Stimulated activated CD4-positive, alpha-beta T cell treated with anti-CD3 and anti-CD28 coated beads, Interleukin-12 subunit alpha, Interleukin-12 subunit beta, amount 100 ng/mL, for 48 hours (primary cell): Measurements from ENCODE around the gene NFIB.
A peak's percentile ranks its signal among the peaks of the same experiment; 100 is the strongest.

Experiments
- DNase-seq, 3 donors: peaks; one replicate each; pipeline ENCODE4 v3.0.0-alpha.2; 2020; ENCODE audit warnings: low read depth in 2 of 3, low spot score in 1 of 3

Gene NFIB

GRCh38 chr9:14345354-14346230 lies 31.7 kb upstream of the NFIB start:
- DNase-seq, result no peak

GRCh38 chr9:14344941-14345353 lies 31.0 kb upstream of the NFIB start:
- DNase-seq, result no peak

- no peak for DNase-seq
Observed at GRCh38 chr9:14344053-14344524, 30.1 kb upstream of the NFIB start.

- DNase-seq, result no peak
Observed at GRCh38 chr9:14343261-14344031, 29.5 kb upstream of the NFIB start.

- no peak for DNase-seq
Observed at GRCh38 chr9:14342736-14343135, 28.8 kb upstream of the NFIB start.

- no peak for DNase-seq
Observed at GRCh38 chr9:14341437-14342122, 27.6 kb upstream of the NFIB start.

GRCh38 chr9:14340994-14341393 lies 27.1 kb upstream of the NFIB start:
- no peak for DNase-seq

GRCh38 chr9:14340219-14340873 lies 26.4 kb upstream of the NFIB start:
- no peak for DNase-seq

GRCh38 chr9:14339746-14340145 lies 25.8 kb upstream of the NFIB start:
- DNase-seq, result no peak

GRCh38 chr9:14337615-14338014 lies 23.7 kb upstream of the NFIB start:
- DNase-seq, result no peak

GRCh38 chr9:14336244-14336643 lies 22.3 kb upstream of the NFIB start:
- no peak for DNase-seq

- DNase-seq, result no peak
Observed at GRCh38 chr9:14331120-14331519, 17.2 kb upstream of the NFIB start.

GRCh38 chr9:14327036-14327435 lies 13.1 kb upstream of the NFIB start:
- no peak for DNase-seq

GRCh38 chr9:14326264-14326826 lies 12.4 kb upstream of the NFIB start:
- no peak for DNase-seq

- no peak for DNase-seq
Observed at GRCh38 chr9:14325147-14325546, 11.2 kb upstream of the NFIB start.

GRCh38 chr9:14323985-14324650 lies 10.2 kb upstream of the NFIB start:
- no peak for DNase-seq

GRCh38 chr9:14323083-14323971 lies 9.4 kb upstream of the NFIB start:
- DNase-seq, result no peak

- DNase-seq, result peak; percentile 55 to 74 (median 59)
Observed at GRCh38 chr9:14322211-14323082, 8.5 kb upstream of the NFIB start.
